Coronary artery (tissue), 2 donors: Measurements from ENCODE around the gene C5orf47.

Experiments used
- DNase-seq: peaks from one replicate; pipeline ENCODE4 v3.0.0-alpha.2; 2017; ENCODE audit warnings: low spot score
- H3K27ac ChIP-seq, 2 donors: fragments of 200-600 bp; sonication (generic); one replicate each; pipeline ENCODE4 v1.5.1; 2016 to 2019
- H3K4me3 ChIP-seq: fragments of 200-600 bp; sonication (generic); 2 replicates; pipeline ENCODE4 v1.5.1; 2016; ENCODE audit warnings: mild to moderate bottlenecking, moderate library complexity
- CTCF ChIP-seq: fragments of 200-600 bp; sonication (generic); IDR thresholded peaks from one replicate; pipeline ENCODE4 v1.5.1; 2019; ENCODE audit warnings: antibody characterized with exemption

C5orf47 gene

GRCh38 chr5:173974688-173975239 is 14.2 kb upstream of the C5orf47 start:
- Histone ChIP-seq H3K4me3 (no peak overlapping the region), H3K27ac (no peak overlapping the region)
- no peak for DNase-seq
- TF ChIP-seq CTCF = no peak

DNA sequence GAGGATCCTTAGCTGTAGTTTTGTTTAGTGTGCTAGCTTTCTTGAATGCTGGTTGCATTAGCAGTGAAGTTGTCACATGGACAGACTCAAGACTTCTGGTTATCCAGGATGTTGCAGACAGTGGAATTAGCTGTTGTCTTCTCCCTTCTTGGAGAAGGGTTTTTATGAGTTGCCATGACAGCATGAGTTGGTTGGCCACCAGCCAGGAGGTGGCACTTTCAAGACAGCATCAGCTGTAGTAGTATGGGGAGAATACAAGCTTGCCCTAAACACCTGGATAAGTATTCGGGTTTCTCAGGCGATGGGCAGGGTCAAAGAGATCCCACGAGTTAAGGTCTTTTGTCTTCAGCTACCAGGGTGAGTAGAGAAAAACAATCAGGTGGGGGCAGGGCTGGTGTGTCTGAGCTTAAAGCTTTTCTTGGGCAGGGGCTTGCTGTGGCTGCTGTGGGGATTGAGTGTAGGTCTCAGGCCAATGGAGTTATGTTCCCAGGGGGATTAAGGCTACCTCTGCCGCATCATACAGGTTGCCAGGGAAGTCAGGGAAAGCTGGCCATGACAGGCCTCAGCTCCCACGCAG is 7.7 kb upstream of the C5orf47 start:
- no peak for DNase-seq
- no peak for TF ChIP-seq CTCF
- Histone ChIP-seq H3K4me3 (no peak overlapping the region), H3K27ac (no peak overlapping the region)

DNA sequence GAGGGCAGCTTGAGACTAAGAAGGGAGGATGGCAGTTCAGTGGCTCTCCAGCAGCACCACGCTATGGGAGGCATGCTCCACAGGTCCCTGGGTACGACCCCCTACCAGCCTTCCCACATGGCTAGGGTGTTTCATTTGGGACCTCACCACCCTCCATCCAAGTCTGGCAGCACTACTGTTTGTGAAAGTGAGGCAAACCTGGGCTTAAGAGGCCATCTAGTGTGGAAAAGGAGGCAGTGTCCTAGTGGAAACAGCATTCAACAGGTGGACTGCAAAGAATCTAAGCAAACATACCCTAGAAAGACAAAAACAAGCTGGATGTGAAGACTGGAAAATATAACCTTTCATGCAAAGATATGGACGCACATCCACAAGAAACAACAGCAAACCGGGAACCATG is 4.8 kb upstream of the C5orf47 start:
- no peak for DNase-seq
- no peak overlapping the region for H3K27ac ChIP-seq
- no peak for TF ChIP-seq CTCF
- no peak overlapping the region for H3K4me3 ChIP-seq

DNA sequence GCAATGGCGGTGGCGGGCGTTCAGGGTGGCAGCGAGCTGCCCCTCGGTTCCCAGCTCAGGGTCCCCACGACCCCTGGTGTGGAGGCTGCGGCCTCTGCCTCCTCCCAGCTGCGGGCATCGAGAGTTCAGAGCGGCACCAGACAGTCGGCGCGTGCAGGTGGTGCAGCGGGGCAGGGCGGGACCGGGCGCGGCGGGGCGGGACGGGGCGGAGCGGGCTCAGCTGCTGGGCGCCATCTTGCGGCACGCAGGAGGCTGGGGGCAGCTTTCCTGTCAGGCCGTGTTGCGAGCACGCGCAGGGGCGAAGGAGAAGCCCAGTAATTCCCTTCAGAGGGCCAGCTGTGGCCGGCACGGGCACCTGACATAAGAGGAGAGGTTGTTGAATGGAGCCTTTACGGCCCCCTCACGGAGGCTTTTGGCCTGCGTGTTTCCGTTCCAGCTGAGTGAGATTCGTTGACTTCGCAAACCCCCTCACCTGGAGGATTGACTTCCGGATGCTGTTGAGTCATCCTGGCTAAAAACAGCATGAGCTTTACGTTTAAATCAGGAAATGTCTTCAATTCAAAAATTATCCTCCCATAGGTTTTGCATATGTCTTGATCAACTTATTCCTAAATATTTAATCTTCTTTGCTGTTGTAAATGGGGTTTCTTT is 587 bp downstream of the C5orf47 start:
- TF ChIP-seq CTCF = no peak
- H3K27ac ChIP-seq = no peak overlapping the region
- no peak for DNase-seq
- H3K4me3 ChIP-seq = no peak overlapping the region

GRCh38 chr5:173997331-173997730 is 8.4 kb downstream of the C5orf47 start:
- no peak for DNase-seq
- H3K4me3 ChIP-seq = no peak overlapping the region
- H3K27ac ChIP-seq = no peak overlapping the region
- TF ChIP-seq CTCF = no peak

GRCh38 chr5:173998531-173998930 is 9.6 kb downstream of the C5orf47 start:
- no peak overlapping the region for H3K27ac ChIP-seq
- no peak overlapping the region for H3K4me3 ChIP-seq
- no peak for DNase-seq
- no peak for TF ChIP-seq CTCF

- DNase-seq = no peak
- no peak overlapping the region for H3K4me3 ChIP-seq
- no peak for TF ChIP-seq CTCF
- H3K27ac ChIP-seq = no peak overlapping the region
These were observed 11.1 kb downstream of the C5orf47 start for GRCh38 chr5:174000076-174000475.
